H1 (cell line): Measurements from ENCODE around the gene SRMS. TPM values are rescaled to one million over a fixed set of nuclear protein-coding genes. Genes with fewer than 3 reads are reported as not detected.

Experiments
- CTCF ChIA-PET: fragments of 300-600 bp; sonication (Branson Sonifier 250); formaldehyde crosslinking; loops from one replicate; lab custom pipeline; 2021; ENCODE audit not compliant: partially characterized antibody; lab: Charles Lee
- POLR2A ChIA-PET: fragments of 300-600 bp; sonication (Branson Sonifier 250); formaldehyde crosslinking; loops from one replicate; lab custom pipeline; 2021; ENCODE audit warnings: inconsistent platforms; ENCODE audit not compliant: partially characterized antibody; lab: Charles Lee
- DNase-seq, 2 experiments: peaks; one replicate each; pipeline versions ENCODE4 v3.0.0 to v3.0.0-alpha.2; 2010 to 2022; ENCODE audit warnings: low spot score in 2 of 2, low read depth in 1 of 2, mixed read lengths in 1 of 2
- FAIRE-seq: peaks from 2 replicates; lab custom pipeline; 2011; peaks lifted over from hg19 to GRCh38; lab: Jason Lieb, UNC
- H2AFZ ChIP-seq: 2 replicates; pipeline ENCODE4 v1.8.1; 2012; ENCODE audit warnings: low read length, inconsistent platforms
- H2AK5ac ChIP-seq: 2 replicates; pipeline ENCODE4 v1.6.1; 2013; ENCODE audit warnings: low read depth, low read length
- H2BK120ac ChIP-seq: replicated peaks from 2 replicates; pipeline ENCODE3; 2013; ENCODE audit warnings: low read depth, low read length, inconsistent platforms
- H2BK12ac ChIP-seq: 2 replicates; pipeline ENCODE4 v1.6.1; 2013; ENCODE audit warnings: low read depth, low read length
- H2BK15ac ChIP-seq: 2 replicates; pipeline ENCODE4 v1.6.1; 2013; ENCODE audit warnings: low read length
- H2BK20ac ChIP-seq: 2 replicates; pipeline ENCODE4 v1.6.1; 2013; ENCODE audit warnings: low read length
- H2BK5ac ChIP-seq: 2 replicates; pipeline ENCODE4 v1.6.1; 2013; ENCODE audit warnings: low read depth, low read length
- H3K14ac ChIP-seq: 2 replicates; pipeline ENCODE4 v1.6.1; 2013; ENCODE audit warnings: inconsistent platforms; ENCODE audit not compliant: insufficient read length
- H3K18ac ChIP-seq: 2 replicates; pipeline ENCODE4 v1.6.1; 2013; ENCODE audit warnings: low read length; ENCODE audit errors: extremely low read depth
- H3K23ac ChIP-seq: 2 replicates; pipeline ENCODE4 v1.6.1; 2013; ENCODE audit warnings: inconsistent platforms; ENCODE audit not compliant: insufficient read length
- H3K23me2 ChIP-seq: 2 replicates; pipeline ENCODE4 v1.6.1; 2013; ENCODE audit warnings: low read depth, low read length
- H3K27ac ChIP-seq: 2 replicates; pipeline ENCODE4 v1.6.1; 2011; ENCODE audit warnings: low read depth, low read length, inconsistent platforms
- H3K27me3 ChIP-seq, 4 experiments: replicated peaks in 1 of 4; 1 replicate in 1 of 4; 2 replicates in 3 of 4; pipeline versions ENCODE4 v1.6.1 to v1.8.1; 2011 to 2013; ENCODE audit warnings: low read length in 3 of 4, mild to moderate bottlenecking in 3 of 4, inconsistent platforms in 2 of 4, mixed read lengths in 2 of 4, moderate library complexity in 1 of 4; ENCODE audit not compliant: control insufficient read depth in 3 of 4, insufficient read depth in 3 of 4; ENCODE audit errors: extremely low read depth in 1 of 4
- H3K36me3 ChIP-seq, 4 experiments: 2 replicates each; pipeline versions ENCODE4 v1.6.1 to v1.8.1; 2011 to 2013; ENCODE audit warnings: mild to moderate bottlenecking in 4 of 4, low read length in 3 of 4, moderate library complexity in 2 of 4, control low read depth in 1 of 4, inconsistent platforms in 1 of 4; ENCODE audit not compliant: insufficient read depth in 4 of 4, control insufficient read depth in 2 of 4
- H3K4ac ChIP-seq: replicated peaks from 2 replicates; pipeline ENCODE3; 2013; ENCODE audit warnings: low read length, low read depth, mixed read lengths, inconsistent platforms; ENCODE audit not compliant: insufficient read length
- H3K4me1 ChIP-seq, 4 experiments: replicated peaks in 1 of 4; 1 replicate in 1 of 4; 2 replicates in 3 of 4; pipeline versions ENCODE4 v1.6.1 to v1.8.1; 2011 to 2013; ENCODE audit warnings: low read length in 3 of 4, inconsistent platforms in 2 of 4, mixed read lengths in 1 of 4; ENCODE audit not compliant: insufficient read depth in 4 of 4, control insufficient read depth in 3 of 4
- H3K4me2 ChIP-seq, 2 experiments: 2 replicates each; pipeline versions ENCODE4 v1.6.1 to v1.8.1; 2011 to 2013; ENCODE audit warnings: low read depth in 2 of 2, low read length in 2 of 2, control low read depth in 1 of 2, inconsistent platforms in 1 of 2, mild to moderate bottlenecking in 1 of 2; ENCODE audit not compliant: insufficient read depth in 1 of 2
- H3K4me3 ChIP-seq, 4 experiments: fragments of 200-600, 300-600 bp in 1 of 4; sonication (generic), shearing (Covaris generic), sonication (Bioruptor Twin) in 1 of 4; 2 replicates each; pipeline versions ENCODE4 v1.5.1 to v1.8.1; 2011 to 2016; ENCODE audit warnings: low read length in 4 of 4, low read depth in 3 of 4, control low read depth in 2 of 4, inconsistent platforms in 2 of 4, mild to moderate bottlenecking in 2 of 4, mixed read lengths in 1 of 4, moderate library complexity in 1 of 4; ENCODE audit not compliant: insufficient read depth in 2 of 4; ENCODE audit errors: extremely low read depth in 1 of 4
- H3K56ac ChIP-seq: replicated peaks from 2 replicates; pipeline ENCODE3; 2013; ENCODE audit warnings: low read depth, mild to moderate bottlenecking, mixed read lengths, low read length, inconsistent platforms; ENCODE audit not compliant: insufficient read length
- H3K79me1 ChIP-seq: 2 replicates; pipeline ENCODE4 v1.6.1; 2013; ENCODE audit warnings: low read depth, low read length, control low read depth
- H3K79me2 ChIP-seq, 2 experiments: 2 replicates each; pipeline versions ENCODE4 v1.6.1 to v1.8.1; 2012 to 2013; ENCODE audit warnings: low read length in 2 of 2, mild to moderate bottlenecking in 2 of 2, inconsistent platforms in 1 of 2; ENCODE audit not compliant: insufficient read depth in 2 of 2, control insufficient read depth in 1 of 2
- H3K9ac ChIP-seq, 4 experiments: replicated peaks in 1 of 4; 1 replicate in 1 of 4; 2 replicates in 3 of 4; pipeline versions ENCODE4 v1.6.1 to v1.8.1; 2011 to 2013; ENCODE audit warnings: low read depth in 3 of 4, low read length in 3 of 4, control low read depth in 2 of 4, mild to moderate bottlenecking in 2 of 4, moderate library complexity in 2 of 4, inconsistent platforms in 1 of 4; ENCODE audit errors: extremely low read depth in 1 of 4
- H3K9me3 ChIP-seq, 2 experiments: 2 replicates each; pipeline versions ENCODE4 v1.6.1 to v1.8.1; 2012 to 2013; ENCODE audit warnings: mild to moderate bottlenecking in 2 of 2, moderate library complexity in 2 of 2, control low read depth in 1 of 2, inconsistent platforms in 1 of 2, low read depth in 1 of 2, low read length in 1 of 2, mixed read lengths in 1 of 2; ENCODE audit not compliant: insufficient read depth in 2 of 2
- H4K20me1 ChIP-seq, 2 experiments: replicated peaks in 1 of 2; 2 replicates each; pipeline versions ENCODE3 to v1.8.1; 2011 to 2013; ENCODE audit warnings: inconsistent platforms in 2 of 2, low read length in 2 of 2, mild to moderate bottlenecking in 1 of 2; ENCODE audit not compliant: insufficient read depth in 2 of 2, control insufficient read depth in 1 of 2
- H4K5ac ChIP-seq: 2 replicates; pipeline ENCODE4 v1.6.1; 2013; ENCODE audit warnings: low read length, low read depth, mixed read lengths, inconsistent platforms; ENCODE audit not compliant: insufficient read length
- H4K8ac ChIP-seq: 2 replicates; pipeline ENCODE4 v1.8.0; 2013; ENCODE audit warnings: mild to moderate bottlenecking, moderate library complexity, low read length, inconsistent platforms; ENCODE audit not compliant: insufficient read depth; ENCODE audit errors: extremely low read depth
- H4K91ac ChIP-seq: replicated peaks from 2 replicates; pipeline ENCODE3; 2013; ENCODE audit warnings: low read length, mixed read lengths, inconsistent platforms; ENCODE audit not compliant: insufficient read length
- ATF3 ChIP-seq: IDR thresholded peaks from 2 replicates; pipeline ENCODE4 v1.6.1; 2011; ENCODE audit warnings: low read depth, mild to moderate bottlenecking, low read length; ENCODE audit not compliant: insufficient read depth
- EP300 ChIP-seq, 2 experiments: IDR thresholded peaks; 1 replicate in 1 of 2; 2 replicates in 1 of 2; pipeline ENCODE4 v1.6.1; 2011 to 2012; ENCODE audit warnings: low read depth in 2 of 2, low read length in 2 of 2, mild to moderate bottlenecking in 2 of 2, borderline replicate concordance in 1 of 2, inconsistent platforms in 1 of 2, moderate library complexity in 1 of 2
- WGBS, 2 experiments: shearing (Covaris generic) in 1 of 2; methylation state at CpG; one replicate each; pipeline versions ENCODE4 v1.1.6 to v1.1.7; 2013 to 2015; ENCODE audit warnings: low lambda C conversion rate in 2 of 2, mixed read lengths in 2 of 2, inconsistent platforms in 1 of 2, low coverage in 1 of 2, missing lambda C conversion rate in 1 of 2; ENCODE audit not compliant: insufficient replicate concordance in 2 of 2, insufficient coverage in 1 of 2, insufficient read length in 1 of 2; ENCODE audit errors: extremely low coverage in 1 of 2, missing lambda C conversion rate in 1 of 2; 5-methylcytosine and 5-hydroxymethylcytosine counted together
- polyA plus RNA-seq, 7 experiments: library from polyadenylated mRNA; depleted of rRNA in 3 of 7; stranded (reverse) in 5 of 7; unstranded in 2 of 7; fragments of >200 nt in 5 of 7; fragments of 200-250 nt in 2 of 7; gene quantifications; 1 replicate in 5 of 7; 2 replicates in 1 of 7; 4 replicates in 1 of 7; pipeline versions ENCODE4 v1.2.1 to v1.2.3, GENCODE V29; 2011 to 2013; ENCODE audit warnings: missing spikeins in 2 of 7, mixed read lengths in 2 of 7
- total RNA-seq: library from RNA; stranded (reverse); fragmentation: NEBNext Ultra II Directional; extraction: Animal tissue kit (Norgen Biotek cat#: 25700); gene quantifications from 2 replicates; pipeline ENCODE4 v1.2.1, GENCODE V29; 2021

Gene SRMS
- total and polyA plus RNA-seq, 2 of the 8 experiments (the other 6 are each of a cell fraction or from before 2014, with no cell fraction given): 0.39 to 0.76 TPM

- H3K27ac ChIP-seq: peak overlapping the region; percentile 13; the same call in 1 of the 2 replicates
- H3K36me3 ChIP-seq: no peaks in the 10 kb centered on the region
- H3K14ac ChIP-seq: no peak overlapping the region
- H3K56ac ChIP-seq: peak overlapping the region; percentile 17
- peak overlapping the region; percentile 90 for H2BK20ac ChIP-seq
- FAIRE-seq (no peak), DNase-seq (peak in 1 of 2 experiments; percentile 29)
- H3K27me3 ChIP-seq: no peaks in the 10 kb centered on the region; a peak in 1 of 7 replicates
- H3K18ac ChIP-seq: peak overlapping the region; percentile 91
- no peak overlapping the region for H3K23ac ChIP-seq
- 28% methylated on average over 14 of the region's 15 CpGs; no CpG with 5 or more reads in 1 of the 2 experiments for WGBS, 2 experiments
- no peak overlapping the region for H2AFZ ChIP-seq
- no peak overlapping the region for H3K4ac ChIP-seq
- peaks cover 0 to 1% of the 10 kb centered on the region in 2 experiments for H4K20me1 ChIP-seq
- TF ChIP-seq EP300 (IDR thresholded peaks at IDR 0.05; ENCODE audit: borderline replicate concordance in 1 of 2, low read depth in 2 of 2, low read length in 2 of 2): peak in 1 of 2 experiments; percentile 63; a peak in 1 of 3 replicates
- no peak for TF ChIP-seq ATF3
- ChIA-PET CTCF (interaction anchor here (0.5 to 3.3 kb wide), 11 partner anchors 9 to 1349 kb away, joined by 3 to 22 read pairs (median 3); partner anchors contain the start of gene PTK6), POLR2A (interaction anchor here (1.0 to 2.2 kb wide), 5 partner anchors 10 to 143 kb away, joined by 3 to 7 read pairs (median 4); partner anchors contain the start of gene PTK6)
- no peak overlapping the region for H2BK120ac ChIP-seq
- H4K91ac ChIP-seq: no peak overlapping the region
- H3K23me2 ChIP-seq: peaks cover 4% of the 10 kb centered on the region; the same call in 1 of the 2 replicates
- H2BK12ac ChIP-seq: peak overlapping the region; percentile 50; the same call in 1 of the 2 replicates
- H2BK15ac ChIP-seq: no peak overlapping the region
- H3K4me1 ChIP-seq: peaks cover 0 to 35% (median 20%) of the 10 kb centered on the region in 4 experiments; a peak in 6 of 7 replicates
- H4K5ac ChIP-seq: no peak overlapping the region
- no peak overlapping the region; the same call in 1 of the 2 replicates for H4K8ac ChIP-seq
- peak overlapping the region; percentile 65; the same call in 1 of the 2 replicates for H2AK5ac ChIP-seq
- H3K79me2 ChIP-seq: no peaks in the 10 kb centered on the region
- H3K9ac ChIP-seq: no peak overlapping the region
- H3K4me2 ChIP-seq: peak overlapping the region; percentile 49 to 59
- peak overlapping the region in 3 of 4 experiments; percentile 26 to 41 (median 36); a peak in 5 of 8 replicates for H3K4me3 ChIP-seq
- no peaks in the 10 kb centered on the region for H3K9me3 ChIP-seq
- H3K79me1 ChIP-seq: no peaks in the 10 kb centered on the region
- peak overlapping the region; percentile 83; the same call in 1 of the 2 replicates for H2BK5ac ChIP-seq
Measured at GRCh38 chr20:63552481-63553249, 5.1 kb upstream of the SRMS start.
